ENCODE measurements around the gene NFKBIA. TPM values are rescaled to one million over a fixed set of nuclear protein-coding genes. Genes with fewer than 3 reads are reported as not detected.

The NFKBIA gene
- total and polyA plus RNA-seq, 10 donors, result 107 to 482 (median 305) TPM

DNA sequence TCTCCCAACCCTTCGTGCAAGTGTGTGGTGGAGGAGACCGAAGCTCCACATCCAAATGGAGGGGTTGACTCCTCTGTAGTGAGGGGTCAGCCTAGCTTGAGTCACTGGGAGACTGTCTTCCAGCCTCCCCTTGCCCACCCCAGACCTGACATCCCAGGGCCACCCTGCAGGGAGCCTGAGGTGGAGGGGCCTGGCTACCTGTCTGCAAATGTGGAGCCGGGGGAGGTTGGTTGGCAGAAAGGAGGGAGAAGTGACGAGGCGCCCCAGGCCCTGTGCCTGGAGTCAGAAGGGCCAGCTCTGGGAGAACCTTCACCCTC is 37.5 kb downstream of the NFKBIA start:
- H3K27me3 ChIP-seq (replicated peaks in 1 of 7), result no peaks in the 10 kb centered on the region
- TF ChIP-seq POLR2A (IDR thresholded peaks at IDR 0.05) (no peak), POLR2AphosphoS5 (IDR thresholded peaks at IDR 0.05) (no peak)
- TF ChIP-seq, protein P1, sequence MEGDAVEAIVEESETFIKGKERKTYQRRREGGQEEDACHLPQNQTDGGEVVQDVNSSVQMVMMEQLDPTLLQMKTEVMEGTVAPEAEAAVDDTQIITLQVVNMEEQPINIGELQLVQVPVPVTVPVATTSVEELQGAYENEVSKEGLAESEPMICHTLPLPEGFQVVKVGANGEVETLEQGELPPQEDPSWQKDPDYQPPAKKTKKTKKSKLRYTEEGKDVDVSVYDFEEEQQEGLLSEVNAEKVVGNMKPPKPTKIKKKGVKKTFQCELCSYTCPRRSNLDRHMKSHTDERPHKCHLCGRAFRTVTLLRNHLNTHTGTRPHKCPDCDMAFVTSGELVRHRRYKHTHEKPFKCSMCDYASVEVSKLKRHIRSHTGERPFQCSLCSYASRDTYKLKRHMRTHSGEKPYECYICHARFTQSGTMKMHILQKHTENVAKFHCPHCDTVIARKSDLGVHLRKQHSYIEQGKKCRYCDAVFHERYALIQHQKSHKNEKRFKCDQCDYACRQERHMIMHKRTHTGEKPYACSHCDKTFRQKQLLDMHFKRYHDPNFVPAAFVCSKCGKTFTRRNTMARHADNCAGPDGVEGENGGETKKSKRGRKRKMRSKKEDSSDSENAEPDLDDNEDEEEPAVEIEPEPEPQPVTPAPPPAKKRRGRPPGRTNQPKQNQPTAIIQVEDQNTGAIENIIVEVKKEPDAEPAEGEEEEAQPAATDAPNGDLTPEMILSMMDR (IDR thresholded peaks at IDR 0.05 in 8 of 11, conservative IDR thresholded peaks at IDR 0.05 in 3 of 11), result no peak
- peak overlapping the region in 6 of 8 donors; percentile 69 to 89 (median 80) for H3K27ac ChIP-seq
- H3K36me3 ChIP-seq, result no peaks in the 10 kb centered on the region
- no peak for DNase-seq
- H3K9me3 ChIP-seq, result peaks cover 0 to 11% (median 5%) of the 10 kb centered on the region in 8 donors
- no peak overlapping the region for H3K4me3 ChIP-seq
- H3K4me1 ChIP-seq, result peaks cover 9 to 86% (median 54%) of the 10 kb centered on the region in 6 donors
- WGBS, 5 donors, result 68 to 94% (median 79%) methylated on average over 3 to 5 of the region's 5 CpGs
- intact Hi-C loops (cut with DNase I; ENCODE audit: low total_unique reads), result no loop called here

DNA sequence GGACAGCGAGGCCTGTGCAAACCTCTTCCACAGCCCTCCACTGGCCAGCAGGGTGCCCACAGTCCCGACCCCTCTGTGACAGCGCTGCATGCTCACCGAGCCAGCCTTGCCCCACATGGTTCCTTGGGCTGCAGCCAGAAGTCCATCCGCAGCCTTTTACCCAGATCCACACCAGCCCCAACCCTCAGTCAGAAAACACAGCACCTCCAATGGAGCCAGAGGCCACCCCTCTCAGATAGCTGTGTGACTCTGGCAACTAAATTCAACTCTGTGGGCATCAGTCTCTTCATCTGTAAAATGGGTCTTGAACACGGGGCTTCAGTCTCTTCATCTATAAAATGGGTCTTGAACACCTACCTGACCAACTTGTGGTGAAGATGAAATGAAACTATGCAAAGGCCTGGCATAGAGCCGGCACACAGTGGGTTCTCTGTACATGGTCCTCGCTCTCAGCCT is 38.0 kb downstream of the NFKBIA start:
- H3K27me3 ChIP-seq (replicated peaks in 1 of 7), result no peaks in the 10 kb centered on the region
- H3K4me1 ChIP-seq, result peaks cover 9 to 91% (median 54%) of the 10 kb centered on the region in 6 donors
- TF ChIP-seq, protein P1 (IDR thresholded peaks at IDR 0.05 in 8 of 11, conservative IDR thresholded peaks at IDR 0.05 in 3 of 11), result no peak
- TF ChIP-seq POLR2AphosphoS5 (IDR thresholded peaks at IDR 0.05), result no peak
- no peak for TF ChIP-seq POLR2A (IDR thresholded peaks at IDR 0.05)
- WGBS, 5 donors, result 76 to 92% (median 87%) methylated on average over 4 to 8 of the region's 8 CpGs
- peaks cover 0 to 10% (median 5%) of the 10 kb centered on the region in 8 donors for H3K9me3 ChIP-seq
- no peak for DNase-seq
- H3K36me3 ChIP-seq, result no peaks in the 10 kb centered on the region
- intact Hi-C loops (cut with DNase I; ENCODE audit: low total_unique reads), result no loop called here
- no peak overlapping the region for H3K4me3 ChIP-seq
- peak overlapping the region in 7 of 8 donors; percentile 69 to 89 (median 79) for H3K27ac ChIP-seq

DNA sequence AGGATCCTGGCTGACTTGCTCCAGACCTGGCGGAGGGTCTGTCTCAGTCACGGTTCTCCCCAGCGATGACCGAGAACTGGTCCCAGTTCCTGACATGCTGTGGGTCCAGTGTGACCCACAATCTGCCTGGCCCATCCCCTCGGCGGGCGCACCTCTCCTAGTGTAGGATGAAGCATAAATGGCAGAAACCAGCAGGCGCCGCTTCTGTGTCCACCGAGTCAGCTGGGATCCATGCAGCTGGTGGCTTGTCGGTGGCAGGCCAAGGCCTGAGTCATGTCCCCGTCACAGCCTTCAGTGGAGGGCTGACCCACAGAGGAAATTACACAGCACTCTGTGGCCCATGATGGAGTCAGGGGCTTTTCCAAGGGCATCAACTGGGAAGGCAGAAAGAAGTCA is 38.5 kb downstream of the NFKBIA start:
- intact Hi-C loops (cut with DNase I; ENCODE audit: low total_unique reads), result no loop called here

DNA sequence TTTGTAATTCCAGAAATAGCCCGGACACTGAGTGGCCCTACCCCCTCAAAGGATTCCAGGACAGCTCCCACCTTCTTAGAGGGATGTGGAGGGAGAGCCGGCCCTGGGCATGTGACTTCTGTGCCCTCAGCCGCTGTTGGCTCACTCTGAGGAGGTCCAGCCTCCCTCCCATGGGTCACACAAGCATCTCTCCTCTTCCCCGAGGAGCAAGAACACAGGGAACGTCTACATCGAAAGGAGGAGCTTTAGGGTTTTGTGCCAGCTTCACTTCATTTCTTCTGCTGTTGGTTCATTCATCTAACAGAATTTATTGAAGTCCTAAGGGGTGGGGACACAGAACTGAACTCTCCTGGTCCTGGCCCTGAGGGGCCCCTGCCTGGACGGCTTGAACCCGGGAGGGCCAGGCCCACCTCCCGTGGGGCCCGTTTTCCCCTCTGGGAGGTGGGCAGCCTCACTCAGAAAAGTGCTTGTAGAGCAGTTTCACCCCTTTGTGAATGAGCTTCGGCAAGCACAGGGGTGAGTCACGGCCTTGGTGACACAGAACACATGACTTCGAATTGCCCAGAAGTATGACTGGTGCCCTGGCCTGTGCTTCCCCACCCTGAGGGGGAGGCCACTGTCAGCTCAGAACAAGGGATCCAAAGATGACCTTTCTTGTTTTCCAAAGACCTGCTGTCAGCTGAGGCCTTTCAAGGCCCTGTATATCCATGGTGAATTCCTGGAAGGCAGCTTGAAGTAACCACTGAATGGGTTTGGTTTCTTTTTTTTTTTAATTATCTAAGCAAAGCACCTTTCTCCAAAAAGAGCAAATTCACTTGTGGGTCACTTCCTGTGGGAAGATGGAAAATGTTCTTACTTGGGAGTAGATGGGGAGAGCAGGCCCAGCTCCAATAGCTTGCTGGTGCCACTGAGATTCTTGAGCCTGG is 39.2 kb downstream of the NFKBIA start:
- peak; percentile 82 for DNase-seq
- Histone ChIP-seq H3K27ac (peak overlapping the region; percentile 22 to 89 (median 78)), H3K4me1 (peaks cover 9 to 87% (median 52%) of the 10 kb centered on the region in 6 donors), H3K27me3 (replicated peaks in 1 of 7) (no peaks in the 10 kb centered on the region), H3K36me3 (no peaks in the 10 kb centered on the region), H3K4me3 (no peak overlapping the region), H3K9me3 (no peaks in the 10 kb centered on the region)
- intact Hi-C loops (cut with DNase I; ENCODE audit: low total_unique reads), result no loop called here
- 41 to 57% (median 44%) methylated on average over 13 of the region's 13 CpGs for WGBS, 5 donors
- TF ChIP-seq, protein P1 (IDR thresholded peaks at IDR 0.05 in 8 of 11, conservative IDR thresholded peaks at IDR 0.05 in 3 of 11), result no peak
- TF ChIP-seq POLR2A (IDR thresholded peaks at IDR 0.05), result no peak
- peak; percentile 48 to 76 (median 59) for TF ChIP-seq POLR2AphosphoS5 (IDR thresholded peaks at IDR 0.05)

More for the DNA sequence above, 38.5 kb downstream of the NFKBIA start:
- H3K27me3 ChIP-seq (replicated peaks in 1 of 7), result no peaks in the 10 kb centered on the region
- H3K4me1 ChIP-seq, result peaks cover 9 to 91% (median 54%) of the 10 kb centered on the region in 6 donors
- H3K4me3 ChIP-seq, result no peak overlapping the region
- WGBS, 5 donors, result 62 to 100% (median 73%) methylated on average over 4 to 12 of the region's 12 CpGs; no CpG with 5 or more reads in 1 of the 5 donors
- H3K36me3 ChIP-seq, result no peaks in the 10 kb centered on the region
- TF ChIP-seq POLR2A (IDR thresholded peaks at IDR 0.05) (no peak), POLR2AphosphoS5 (IDR thresholded peaks at IDR 0.05) (peak; percentile 25 to 67 (median 66))
- peaks cover 0 to 5% (median 2%) of the 10 kb centered on the region in 8 donors for H3K9me3 ChIP-seq
- peak; percentile 80 for DNase-seq
- peak overlapping the region; percentile 22 to 89 (median 78) for H3K27ac ChIP-seq

Data from spleen (tissue), 11 donors.